ENCODE data around the gene NAT14. TPM values are rescaled to one million over a fixed set of nuclear protein-coding genes. Genes with fewer than 3 reads are reported as not detected.

Gene NAT14
- polyA plus RNA-seq, 1 of the 3 experiments (the other 2 are of a cell fraction) = 89.9 TPM

DNA sequence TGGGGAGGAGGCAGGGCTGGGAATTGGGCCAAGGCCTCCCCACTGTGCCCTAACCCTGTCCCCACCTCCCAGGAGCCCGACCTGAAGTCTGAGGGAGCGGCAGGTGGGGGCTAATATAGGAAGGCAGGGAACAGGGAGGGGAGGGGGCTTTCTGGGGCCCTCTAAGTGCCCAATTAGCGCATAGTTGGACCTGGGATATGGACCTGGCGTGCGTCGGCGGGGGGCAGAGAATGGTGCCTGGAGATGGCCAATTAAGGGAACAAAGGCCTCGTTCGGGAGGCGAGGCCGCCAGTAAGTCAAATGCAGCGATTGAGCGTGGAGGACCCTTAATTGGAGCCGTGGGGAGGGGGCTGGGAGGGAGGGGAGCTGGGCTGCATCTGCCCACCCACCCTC, 20.3 kb upstream of the NAT14 start, which contains the start of gene C19orf85:
TSS of gene C19orf85 (minus strand) at position 90 of the 393 bp plus-strand sequence. CDS start 197 bp downstream, outside the sequence.
- peaks cover 8 to 12% of the 10 kb centered on the region in 2 experiments; a peak in 2 of 4 replicates for H3K4me1 ChIP-seq (ENCODE audit: control insufficient read depth in 1 of 2, insufficient read depth in 2 of 2, low read depth in 1 of 2, low read length in 1 of 2)
- no peaks in the 10 kb centered on the region for H3K9me2 ChIP-seq
- H3K4me3 ChIP-seq (ENCODE audit: low read depth in 2 of 2, low read length in 1 of 2) = no peak within 1 kb of the TSS
- peaks cover 2% of the 10 kb centered on the region; the same call in 1 of the 2 replicates for H3K79me2 ChIP-seq (ENCODE audit: insufficient read depth)
- ChIA-PET CTCF (no interaction called here), POLR2A (no interaction called here)
- H3F3A ChIP-seq (replicated peaks; ENCODE audit: insufficient read depth) = peaks cover 21% of the 10 kb centered on the region
- no peak within 1 kb of the TSS for H2AFZ ChIP-seq (ENCODE audit: low read depth)
- DNase-seq = no peak
- no peaks in the 10 kb centered on the region for H3K36me3 ChIP-seq (replicated peaks in 1 of 2; ENCODE audit: control insufficient read depth in 1 of 2, insufficient read depth in 2 of 2, low read length in 1 of 2)
- no peak for TF ChIP-seq USF1 (IDR thresholded peaks at IDR 0.05; ENCODE audit: borderline replicate concordance, low read depth)
- no peak for TF ChIP-seq TCF12 (IDR thresholded peaks at IDR 0.05)
- no peak for TF ChIP-seq RFX5 (IDR thresholded peaks at IDR 0.05; ENCODE audit: low read length)
- no peak for TF ChIP-seq EZH2phosphoT487 (IDR thresholded peaks at IDR 0.05; ENCODE audit: borderline replicate concordance, low read depth)
- no peak for TF ChIP-seq GABPA (IDR thresholded peaks at IDR 0.05; ENCODE audit: low read depth)
- no peak for TF ChIP-seq JUND (IDR thresholded peaks at IDR 0.05)
- TF ChIP-seq SMC3 (IDR thresholded peaks at IDR 0.05; ENCODE audit: low read depth, low read length) = no peak
- no peak for TF ChIP-seq EP300 (IDR thresholded peaks at IDR 0.05; ENCODE audit: borderline replicate concordance in 1 of 2, low read depth in 1 of 2, low read length in 1 of 2)
- no peak for TF ChIP-seq MEF2A (IDR thresholded peaks at IDR 0.05; ENCODE audit: borderline replicate concordance, low read depth)
- TF ChIP-seq RXRA (IDR thresholded peaks at IDR 0.05; ENCODE audit: borderline replicate concordance, low read depth) = no peak
- no peak for TF ChIP-seq GATA2 (CRISPR knock-in tag; IDR thresholded peaks at IDR 0.05)
- TF ChIP-seq TAF1 (IDR thresholded peaks at IDR 0.05; ENCODE audit: borderline replicate concordance, low read depth, low read length) = no peak
- TF ChIP-seq CHD2 (IDR thresholded peaks at IDR 0.05; ENCODE audit: low read length, partially characterized antibody) = no peak
- TF ChIP-seq CTCF (IDR thresholded peaks at IDR 0.05) = no peak
- TF ChIP-seq YY1 (IDR thresholded peaks at IDR 0.05; ENCODE audit: low read depth) = no peak
- no peak for TF ChIP-seq PBX3 (IDR thresholded peaks at IDR 0.05)
- H3K27me3 ChIP-seq (ENCODE audit: insufficient read depth) = no peaks in the 10 kb centered on the region
- no peaks in the 10 kb centered on the region for H3K9me3 ChIP-seq
- H3K4me2 ChIP-seq = no peak within 1 kb of the TSS
- H3K27ac ChIP-seq (ENCODE audit: low read depth in 2 of 2, low read length in 1 of 2) = no peak within 1 kb of the TSS
- no peak within 1 kb of the TSS for H3K9ac ChIP-seq
- no peaks in the 10 kb centered on the region for H4K20me1 ChIP-seq (ENCODE audit: insufficient read depth)
- WGBS (ENCODE audit: low lambda C conversion rate) = 88% methylated on average over 14 of the region's 14 CpGs

Data from SK-N-SH (cell line).